WTC11 (cell line): ENCODE measurements around the gene SBNO2. TPM values are rescaled to one million over a fixed set of nuclear protein-coding genes. Genes with fewer than 3 reads are reported as not detected.

ENCODE experiments used
- ATAC-seq: fragments of 200-7000 bp; cut with Tn5 transposase; 2 replicates; pipeline ENCODE4 v1.10.0; 2021; ENCODE audit warnings: mild to moderate bottlenecking, moderate library complexity
- CTCF ChIA-PET: fragments of 300-600 bp; sonication (Branson Sonifier 250); formaldehyde crosslinking; loops from one replicate; lab custom pipeline; 2021; ENCODE audit warnings: antibody characterized with exemption; lab: Charles Lee
- POLR2A ChIA-PET: fragments of 350-600 bp; sonication (Branson Sonifier 250); formaldehyde crosslinking; loops from one replicate; lab custom pipeline; 2021; ENCODE audit warnings: antibody characterized with exemption; lab: Charles Lee
- DNase-seq: peaks from one replicate; pipeline ENCODE4 v3.0.0; 2021; ENCODE audit warnings: low spot score
- H3K27ac Mint-ChIP-seq: 2 replicates; pipeline ENCODE4 v1.8.0; 2021; ENCODE audit warnings: mixed read lengths
- H3K27me3 Mint-ChIP-seq: 2 replicates; pipeline ENCODE4 v1.8.0; 2021; ENCODE audit warnings: low read depth, mild to moderate bottlenecking, moderate library complexity, mixed read lengths
- H3K36me3 Mint-ChIP-seq: 2 replicates; pipeline ENCODE4 v1.8.0; 2021; ENCODE audit warnings: mixed read lengths
- H3K4me1 Mint-ChIP-seq: 2 replicates; pipeline ENCODE4 v1.8.0; 2022; ENCODE audit warnings: mixed read lengths
- H3K4me3 Mint-ChIP-seq: 2 replicates; pipeline ENCODE4 v1.8.0; 2021; ENCODE audit warnings: mild to moderate bottlenecking, moderate library complexity, mixed read lengths
- H3K9me3 Mint-ChIP-seq: 2 replicates; pipeline ENCODE4 v1.8.0; 2021; ENCODE audit warnings: mixed read lengths
- ARID4B ChIP-seq: sonication (generic); formaldehyde crosslinking; IDR thresholded peaks from 2 replicates; pipeline ENCODE4 v1.8.0; 2023; ENCODE audit warnings: missing genetic modification reagents, mild to moderate bottlenecking, borderline replicate concordance
- ATF1 ChIP-seq: sonication (generic); formaldehyde crosslinking; IDR thresholded peaks from 2 replicates; pipeline ENCODE4 v1.8.1; 2023; ENCODE audit warnings: mild to moderate bottlenecking, moderate library complexity, missing genetic modification reagents
- CREB1 ChIP-seq: sonication (generic); formaldehyde crosslinking; IDR thresholded peaks from 2 replicates; pipeline ENCODE4 v1.8.0; 2023; ENCODE audit warnings: mild to moderate bottlenecking, missing genetic modification reagents
- ESRRA ChIP-seq: sonication (generic); formaldehyde crosslinking; IDR thresholded peaks from 2 replicates; pipeline ENCODE4 v1.8.1; 2022; ENCODE audit warnings: mild to moderate bottlenecking, missing genetic modification reagents, borderline replicate concordance
- FOXK1 ChIP-seq: sonication (generic); formaldehyde crosslinking; IDR thresholded peaks from 2 replicates; pipeline ENCODE4 v1.8.0; 2022; ENCODE audit warnings: mild to moderate bottlenecking, moderate library complexity, missing genetic modification reagents
- HMGA2 ChIP-seq: fragments of 250-450 bp; sonication (Bioruptor Pico); IDR thresholded peaks from 2 replicates; pipeline ENCODE4 v1.4.0; 2021; ENCODE audit warnings: mild to moderate bottlenecking, moderate library complexity
- HMGXB4 ChIP-seq: sonication (generic); formaldehyde crosslinking; IDR thresholded peaks from 2 replicates; pipeline ENCODE4 v1.8.1; 2023; ENCODE audit warnings: mild to moderate bottlenecking, moderate library complexity, missing genetic modification reagents
- JUN ChIP-seq: sonication (generic); formaldehyde crosslinking; IDR thresholded peaks from 2 replicates; pipeline ENCODE4 v1.8.0; 2023; ENCODE audit warnings: mild to moderate bottlenecking, missing genetic modification reagents
- KAT7 ChIP-seq: sonication (generic); formaldehyde crosslinking; IDR thresholded peaks from 2 replicates; pipeline ENCODE4 v1.8.1; 2023; ENCODE audit warnings: missing genetic modification reagents, mild to moderate bottlenecking, borderline replicate concordance
- NR1H2 ChIP-seq: sonication (generic); formaldehyde crosslinking; IDR thresholded peaks from 2 replicates; pipeline ENCODE4 v1.9.0; 2021; ENCODE audit warnings: mild to moderate bottlenecking, moderate library complexity, missing genetic modification reagents
- NR2C2 ChIP-seq: sonication (generic); formaldehyde crosslinking; IDR thresholded peaks from 2 replicates; pipeline ENCODE4 v1.8.0; 2022; ENCODE audit warnings: mild to moderate bottlenecking, missing genetic modification reagents
- PRRX2 ChIP-seq: fragments of 250-450 bp; sonication (Bioruptor Pico); IDR thresholded peaks from 2 replicates; pipeline ENCODE4 v1.8.0; 2021; ENCODE audit warnings: mild to moderate bottlenecking
- RELA ChIP-seq: sonication (generic); formaldehyde crosslinking; IDR thresholded peaks from 2 replicates; pipeline ENCODE4 v1.8.1; 2022; ENCODE audit warnings: missing genetic modification reagents, mild to moderate bottlenecking, borderline replicate concordance
- SMAD3 ChIP-seq: sonication (generic); formaldehyde crosslinking; IDR thresholded peaks from 2 replicates; pipeline ENCODE4 v1.8.0; 2022; ENCODE audit warnings: missing genetic modification reagents, mild to moderate bottlenecking, borderline replicate concordance
- SP1 ChIP-seq: sonication (generic); formaldehyde crosslinking; conservative IDR thresholded peaks from 2 replicates; pipeline ENCODE4 v1.8.1; 2022; ENCODE audit warnings: missing genetic modification reagents
- TEAD1 ChIP-seq: sonication (generic); formaldehyde crosslinking; IDR thresholded peaks from 2 replicates; pipeline ENCODE4 v1.8.0; 2022; ENCODE audit warnings: mild to moderate bottlenecking, missing genetic modification reagents
- TP53 ChIP-seq: sonication (generic); formaldehyde crosslinking; IDR thresholded peaks from 2 replicates; pipeline ENCODE4 v1.8.1; 2023; ENCODE audit warnings: mild to moderate bottlenecking, missing genetic modification reagents
- ZBTB21 ChIP-seq: sonication (generic); formaldehyde crosslinking; IDR thresholded peaks from 2 replicates; pipeline ENCODE4 v1.8.1; 2023; ENCODE audit warnings: mild to moderate bottlenecking, missing genetic modification reagents, borderline replicate concordance
- ZBTB43 ChIP-seq: sonication (generic); formaldehyde crosslinking; IDR thresholded peaks from 2 replicates; pipeline ENCODE4 v1.8.1; 2023; ENCODE audit warnings: mild to moderate bottlenecking, missing genetic modification reagents
- ZNF263 ChIP-seq: sonication (generic); formaldehyde crosslinking; IDR thresholded peaks from 2 replicates; pipeline ENCODE4 v1.8.1; 2022; ENCODE audit warnings: low read depth, mild to moderate bottlenecking, moderate library complexity, missing genetic modification reagents
- total RNA-seq: library from RNA; stranded (reverse); gene quantifications from 3 replicates; pipeline ENCODE4 v1.2.3, GENCODE V29; 2021
- TF ChIP-seq, protein P1 (sequence below): sonication (generic); formaldehyde crosslinking; conservative IDR thresholded peaks from 2 replicates; pipeline ENCODE4 v1.8.1; 2023; ENCODE audit warnings: mild to moderate bottlenecking, low read depth, missing genetic modification reagents, moderate library complexity
- TF ChIP-seq, protein P2 (sequence below): sonication (generic); formaldehyde crosslinking; IDR thresholded peaks from 2 replicates; pipeline ENCODE4 v1.8.0; 2023; ENCODE audit warnings: missing genetic modification reagents
- TF ChIP-seq, protein P3 (sequence below): sonication (generic); formaldehyde crosslinking; IDR thresholded peaks from 2 replicates; pipeline ENCODE4 v1.8.0; 2022; ENCODE audit warnings: mild to moderate bottlenecking, missing genetic modification reagents
- TF ChIP-seq, protein P4 (sequence below): sonication (generic); formaldehyde crosslinking; IDR thresholded peaks from 2 replicates; pipeline ENCODE4 v1.8.1; 2023; ENCODE audit warnings: mild to moderate bottlenecking, missing genetic modification reagents, moderate library complexity

Gene SBNO2
- total RNA-seq, 1 experiment from 2014 or later = 57.3 TPM

GRCh38 chr19:1064661-1065605 lies 109.1 kb downstream of the SBNO2 start:
- peaks cover 17% of the 10 kb centered on the region for H3K4me1 Mint-ChIP-seq
- no peak overlapping the region; the same call in 1 of the 2 replicates for H3K27ac Mint-ChIP-seq
- H3K9me3 Mint-ChIP-seq = no peaks in the 10 kb centered on the region
- ChIA-PET CTCF (interaction anchor here (0.6 to 7.5 kb wide), 30 partner anchors 9 to 204 kb away, joined by 3 to 109 read pairs (median 6); partner anchors contain the start of genes ABCA7, ATP5F1D, CIRBP and CNN2), POLR2A (interaction anchor here (0.5 to 2.1 kb wide), 12 partner anchors 11 to 275 kb away, joined by 3 to 9 read pairs (median 4); partner anchors contain the start of genes ABCA7, CIRBP and CNN2)
- DNase-seq = peak; percentile 80
- H3K4me3 Mint-ChIP-seq = peak overlapping the region; percentile 65
- no peaks in the 10 kb centered on the region for H3K36me3 Mint-ChIP-seq
- ATAC-seq = peak; percentile 61
- H3K27me3 Mint-ChIP-seq = peaks cover 26% of the 10 kb centered on the region
- TF ChIP-seq TEAD1 (CRISPR knock-in tag) (peak; percentile 85), ESRRA (peak; percentile 72; the same call in 1 of the 2 replicates), CREB1 (peak; percentile 77; the same call in 1 of the 2 replicates), PRRX2 (no peak), ZBTB43 (CRISPR knock-in tag) (peak; percentile 66; the same call in 1 of the 2 replicates), SMAD3 (CRISPR knock-in tag) (no peak), ATF1 (CRISPR knock-in tag) (peak; percentile 61; the same call in 1 of the 2 replicates), JUN (CRISPR knock-in tag) (0 out of 2 replicates have a peak, but pooled peaks have one; percentile 20), NR2C2 (CRISPR knock-in tag) (peak; percentile 42; the same call in 1 of the 2 replicates), SP1 (CRISPR knock-in tag) (peak; percentile 77; the same call in 1 of the 2 replicates), ARID4B (CRISPR knock-in tag) (peak; percentile 84; the same call in 1 of the 2 replicates), ZNF263 (CRISPR knock-in tag) (peak; percentile 63), ZBTB21 (CRISPR knock-in tag) (peak; percentile 90), TP53 (CRISPR knock-in tag) (peak; percentile 89), KAT7 (CRISPR knock-in tag) (0 out of 2 replicates have a peak, but pooled peaks have one; percentile 74), HMGXB4 (CRISPR knock-in tag) (peak; percentile 96), HMGA2 (no peak), FOXK1 (CRISPR knock-in tag) (peak; percentile 81), RELA (CRISPR knock-in tag) (peak; percentile 84; the same call in 1 of the 2 replicates), NR1H2 (CRISPR knock-in tag) (no peak)
- TF ChIP-seq, protein P1, sequence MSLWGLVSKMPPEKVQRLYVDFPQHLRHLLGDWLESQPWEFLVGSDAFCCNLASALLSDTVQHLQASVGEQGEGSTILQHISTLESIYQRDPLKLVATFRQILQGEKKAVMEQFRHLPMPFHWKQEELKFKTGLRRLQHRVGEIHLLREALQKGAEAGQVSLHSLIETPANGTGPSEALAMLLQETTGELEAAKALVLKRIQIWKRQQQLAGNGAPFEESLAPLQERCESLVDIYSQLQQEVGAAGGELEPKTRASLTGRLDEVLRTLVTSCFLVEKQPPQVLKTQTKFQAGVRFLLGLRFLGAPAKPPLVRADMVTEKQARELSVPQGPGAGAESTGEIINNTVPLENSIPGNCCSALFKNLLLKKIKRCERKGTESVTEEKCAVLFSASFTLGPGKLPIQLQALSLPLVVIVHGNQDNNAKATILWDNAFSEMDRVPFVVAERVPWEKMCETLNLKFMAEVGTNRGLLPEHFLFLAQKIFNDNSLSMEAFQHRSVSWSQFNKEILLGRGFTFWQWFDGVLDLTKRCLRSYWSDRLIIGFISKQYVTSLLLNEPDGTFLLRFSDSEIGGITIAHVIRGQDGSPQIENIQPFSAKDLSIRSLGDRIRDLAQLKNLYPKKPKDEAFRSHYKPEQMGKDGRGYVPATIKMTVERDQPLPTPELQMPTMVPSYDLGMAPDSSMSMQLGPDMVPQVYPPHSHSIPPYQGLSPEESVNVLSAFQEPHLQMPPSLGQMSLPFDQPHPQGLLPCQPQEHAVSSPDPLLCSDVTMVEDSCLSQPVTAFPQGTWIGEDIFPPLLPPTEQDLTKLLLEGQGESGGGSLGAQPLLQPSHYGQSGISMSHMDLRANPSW (CRISPR knock-in tag) = peak; percentile 31; the same call in 1 of the 2 replicates
- TF ChIP-seq, protein P2, sequence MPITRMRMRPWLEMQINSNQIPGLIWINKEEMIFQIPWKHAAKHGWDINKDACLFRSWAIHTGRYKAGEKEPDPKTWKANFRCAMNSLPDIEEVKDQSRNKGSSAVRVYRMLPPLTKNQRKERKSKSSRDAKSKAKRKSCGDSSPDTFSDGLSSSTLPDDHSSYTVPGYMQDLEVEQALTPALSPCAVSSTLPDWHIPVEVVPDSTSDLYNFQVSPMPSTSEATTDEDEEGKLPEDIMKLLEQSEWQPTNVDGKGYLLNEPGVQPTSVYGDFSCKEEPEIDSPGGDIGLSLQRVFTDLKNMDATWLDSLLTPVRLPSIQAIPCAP (CRISPR knock-in tag) = peak; percentile 70; the same call in 1 of the 2 replicates
- TF ChIP-seq, protein P3, sequence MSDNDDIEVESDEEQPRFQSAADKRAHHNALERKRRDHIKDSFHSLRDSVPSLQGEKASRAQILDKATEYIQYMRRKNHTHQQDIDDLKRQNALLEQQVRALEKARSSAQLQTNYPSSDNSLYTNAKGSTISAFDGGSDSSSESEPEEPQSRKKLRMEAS (CRISPR knock-in tag) = peak; percentile 98
- TF ChIP-seq, protein P4, sequence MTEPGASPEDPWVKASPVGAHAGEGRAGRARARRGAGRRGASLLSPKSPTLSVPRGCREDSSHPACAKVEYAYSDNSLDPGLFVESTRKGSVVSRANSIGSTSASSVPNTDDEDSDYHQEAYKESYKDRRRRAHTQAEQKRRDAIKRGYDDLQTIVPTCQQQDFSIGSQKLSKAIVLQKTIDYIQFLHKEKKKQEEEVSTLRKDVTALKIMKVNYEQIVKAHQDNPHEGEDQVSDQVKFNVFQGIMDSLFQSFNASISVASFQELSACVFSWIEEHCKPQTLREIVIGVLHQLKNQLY (CRISPR knock-in tag) = no peak
